Ecto neural progenitor cell (in vitro differentiated cells): Measurements from ENCODE around the gene DDIT3.
"Not testable (repeated sequence)": the region's sequence is repeated elsewhere in the genome, so short reads cannot be mapped to it uniquely, and the experiment has no call there.

Experiments used
- DNase-seq: peaks from one replicate; pipeline ENCODE4 v3.0.0-alpha.2; 2018; ENCODE audit warnings: low spot score

DDIT3 gene

GRCh38 chr12:57513266-57513665 is 7.0 kb downstream of the DDIT3 start:
- no peak for DNase-seq

- DNase-seq: no peak
Observed at GRCh38 chr12:57512665-57513064, 7.6 kb downstream of the DDIT3 start.

DNA sequence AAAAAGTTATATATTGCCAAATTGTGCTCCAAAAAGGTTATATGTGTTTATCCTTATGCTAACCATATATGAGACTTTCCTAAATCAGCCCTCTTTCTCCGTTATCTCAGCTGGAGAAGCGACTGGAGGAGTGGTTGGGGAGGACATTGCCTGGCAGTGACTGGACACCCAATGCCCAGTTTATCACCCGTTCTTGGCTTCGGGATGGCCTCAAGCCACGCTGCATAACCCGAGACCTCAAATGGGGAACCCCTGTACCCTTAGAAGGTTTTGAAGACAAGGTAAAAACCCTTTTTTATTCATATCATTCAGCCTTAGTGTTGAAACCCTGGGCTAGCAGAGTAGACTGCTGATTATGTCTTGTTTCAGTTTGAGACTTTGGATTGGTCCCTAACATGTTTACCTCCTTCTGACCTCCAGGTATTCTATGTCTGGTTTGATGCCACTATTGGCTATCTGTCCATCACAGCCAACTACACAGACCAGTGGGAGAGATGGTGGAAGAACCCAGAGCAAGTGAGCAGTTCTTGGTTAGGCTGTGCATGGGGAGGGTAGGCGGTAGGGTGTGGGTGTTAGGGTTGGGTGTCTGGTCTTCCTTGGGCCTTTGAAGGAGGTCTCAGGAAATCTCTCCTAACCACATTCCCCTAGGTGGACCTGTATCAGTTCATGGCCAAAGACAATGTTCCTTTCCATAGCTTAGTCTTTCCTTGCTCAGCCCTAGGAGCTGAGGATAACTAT is 8.6 kb downstream of the DDIT3 start:
- DNase-seq: no peak

DNA sequence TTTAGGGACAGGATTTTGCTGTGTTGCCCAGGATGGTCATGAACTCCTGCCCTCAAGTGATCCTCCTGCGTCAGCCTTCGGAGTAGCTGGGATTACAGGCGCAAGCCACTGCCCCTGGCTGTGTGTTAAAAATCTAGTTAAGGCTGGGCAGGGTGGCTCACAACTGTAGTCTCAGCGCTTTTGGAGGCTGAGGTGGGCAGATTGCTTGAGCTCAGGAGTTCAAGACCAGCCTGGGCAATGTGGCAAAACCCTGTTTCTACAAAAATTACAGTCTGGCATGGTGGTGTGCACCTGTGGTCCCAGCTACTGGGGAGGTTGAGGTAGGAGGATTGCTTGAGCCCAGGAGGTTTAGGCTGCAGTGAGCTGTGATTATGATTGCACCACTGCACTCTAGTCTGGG is 9.2 kb downstream of the DDIT3 start:
- no peak for DNase-seq

DNA sequence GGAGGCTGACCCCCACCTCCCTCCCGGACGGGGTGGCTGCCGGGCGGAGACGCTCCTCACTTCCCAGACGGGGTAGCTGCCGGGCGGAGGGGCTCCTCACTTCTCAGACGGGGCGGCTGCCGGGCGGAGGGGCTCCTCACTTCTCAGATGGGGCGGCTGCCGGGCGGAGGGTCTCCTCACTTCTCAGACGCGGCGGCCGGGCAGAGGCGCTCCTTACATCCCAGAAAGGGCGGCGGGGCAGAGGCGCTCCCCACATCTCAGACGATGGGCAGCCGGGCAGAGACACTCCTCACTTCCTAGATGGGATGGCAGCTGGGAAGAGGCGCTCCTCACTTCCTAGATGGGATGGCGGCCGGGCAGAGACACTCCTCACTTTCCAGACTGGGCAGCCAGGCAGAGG is 12.5 kb downstream of the DDIT3 start:
- not testable (repeated sequence) for DNase-seq

- DNase-seq: not testable (repeated sequence)
Observed at GRCh38 chr12:57506541-57506940, 13.8 kb downstream of the DDIT3 start.

- not testable (repeated sequence) for DNase-seq
Observed at GRCh38 chr12:57502311-57502969, 17.9 kb downstream of the DDIT3 start.

- no peak for DNase-seq
Observed at GRCh38 chr12:57500213-57500612, 20.1 kb downstream of the DDIT3 start.

GRCh38 chr12:57498571-57498970 is 21.7 kb downstream of the DDIT3 start:
- no peak for DNase-seq

- DNase-seq: no peak
Observed at GRCh38 chr12:57498132-57498502, 22.2 kb downstream of the DDIT3 start.

DNA sequence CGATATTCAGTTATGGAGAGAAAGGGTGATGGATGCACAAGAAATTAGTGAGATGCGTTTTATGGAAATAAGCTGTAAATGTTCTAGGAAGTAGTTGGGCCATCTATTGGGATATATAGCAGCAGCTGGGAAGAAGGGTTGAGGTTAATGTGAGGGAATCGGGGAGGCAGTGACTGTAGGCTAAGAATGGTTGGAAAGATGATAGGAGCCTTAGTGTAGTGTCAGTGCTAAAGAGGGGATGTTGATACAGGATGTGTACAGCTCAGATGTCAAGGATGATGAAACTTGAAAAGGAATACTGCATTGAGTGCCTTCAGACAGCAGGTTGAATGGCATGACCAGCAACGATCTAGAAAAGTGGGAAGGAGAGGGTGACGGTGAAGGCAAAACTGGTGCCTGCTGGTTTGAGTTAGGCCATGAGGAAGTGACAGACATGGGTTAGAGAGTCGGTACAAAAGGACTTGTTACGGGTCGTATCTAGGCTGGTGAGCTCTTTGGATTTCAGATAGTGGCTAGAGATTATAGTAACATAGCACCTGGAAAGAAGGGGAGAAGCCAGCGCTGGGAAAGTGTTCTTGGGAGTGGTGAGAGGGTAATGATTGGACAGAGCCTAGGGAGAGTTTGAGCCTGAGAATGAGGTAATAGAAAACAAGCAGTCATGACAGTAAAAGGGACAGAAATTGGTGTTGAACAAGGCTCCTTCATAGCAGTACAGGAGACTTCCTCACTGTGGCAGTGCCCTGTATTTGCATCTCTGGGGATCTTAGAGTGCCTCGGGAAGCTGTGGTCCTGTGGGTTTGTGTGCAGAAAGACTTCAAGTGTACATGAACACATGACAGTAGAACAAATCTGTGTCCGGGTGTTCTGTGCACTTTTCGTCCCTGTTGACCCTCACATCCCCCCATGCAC is 22.8 kb downstream of the DDIT3 start:
- no peak for DNase-seq

DNA sequence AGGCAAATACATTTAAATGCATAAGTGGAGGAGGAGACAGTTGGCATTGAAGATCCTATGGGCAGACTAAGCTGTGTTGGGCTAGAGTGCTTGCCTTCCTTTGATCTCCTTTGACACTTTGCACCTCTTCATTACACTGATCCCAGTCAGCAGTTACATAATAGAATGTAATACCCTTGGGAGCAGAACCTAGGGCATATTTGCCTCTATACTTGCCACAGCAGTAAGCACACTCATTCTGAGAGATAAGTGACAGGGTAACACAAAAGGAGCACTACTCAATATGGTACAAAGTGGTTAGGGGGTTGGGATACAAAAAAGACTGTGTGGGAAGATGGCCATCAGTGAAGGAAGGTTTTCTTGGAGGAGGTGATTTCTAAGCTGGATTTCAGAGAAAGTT is 23.5 kb downstream of the DDIT3 start:
- no peak for DNase-seq

GRCh38 chr12:57495051-57495701 is 25.1 kb downstream of the DDIT3 start:
- DNase-seq: not testable (repeated sequence)

GRCh38 chr12:57491393-57492280 is 28.7 kb downstream of the DDIT3 start:
- no peak for DNase-seq

DNA sequence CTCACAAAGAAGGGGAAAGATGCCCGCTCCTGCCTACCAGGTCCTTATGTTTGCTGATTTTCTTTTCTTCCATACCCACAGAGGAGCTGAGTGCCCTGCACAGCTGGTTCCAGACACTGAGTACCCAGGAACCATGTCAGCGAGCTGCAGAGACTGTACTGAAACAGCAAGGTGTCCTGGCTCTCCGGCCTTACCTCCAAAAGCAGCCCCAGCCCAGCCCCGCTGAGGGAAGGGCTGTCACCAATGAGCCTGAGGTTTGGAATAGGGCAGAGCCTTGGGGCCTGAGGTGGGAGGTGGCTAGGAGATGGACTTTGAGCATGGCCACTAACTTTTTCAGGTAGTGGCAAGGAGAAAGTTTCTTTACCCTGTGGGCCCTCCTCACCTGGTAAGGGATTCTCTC is 30.2 kb downstream of the DDIT3 start:
- DNase-seq: no peak

GRCh38 chr12:57489157-57489641 is 31.1 kb downstream of the DDIT3 start:
- no peak for DNase-seq

- DNase-seq: no peak
Observed at GRCh38 chr12:57488402-57489156, 31.7 kb downstream of the DDIT3 start.

DNA sequence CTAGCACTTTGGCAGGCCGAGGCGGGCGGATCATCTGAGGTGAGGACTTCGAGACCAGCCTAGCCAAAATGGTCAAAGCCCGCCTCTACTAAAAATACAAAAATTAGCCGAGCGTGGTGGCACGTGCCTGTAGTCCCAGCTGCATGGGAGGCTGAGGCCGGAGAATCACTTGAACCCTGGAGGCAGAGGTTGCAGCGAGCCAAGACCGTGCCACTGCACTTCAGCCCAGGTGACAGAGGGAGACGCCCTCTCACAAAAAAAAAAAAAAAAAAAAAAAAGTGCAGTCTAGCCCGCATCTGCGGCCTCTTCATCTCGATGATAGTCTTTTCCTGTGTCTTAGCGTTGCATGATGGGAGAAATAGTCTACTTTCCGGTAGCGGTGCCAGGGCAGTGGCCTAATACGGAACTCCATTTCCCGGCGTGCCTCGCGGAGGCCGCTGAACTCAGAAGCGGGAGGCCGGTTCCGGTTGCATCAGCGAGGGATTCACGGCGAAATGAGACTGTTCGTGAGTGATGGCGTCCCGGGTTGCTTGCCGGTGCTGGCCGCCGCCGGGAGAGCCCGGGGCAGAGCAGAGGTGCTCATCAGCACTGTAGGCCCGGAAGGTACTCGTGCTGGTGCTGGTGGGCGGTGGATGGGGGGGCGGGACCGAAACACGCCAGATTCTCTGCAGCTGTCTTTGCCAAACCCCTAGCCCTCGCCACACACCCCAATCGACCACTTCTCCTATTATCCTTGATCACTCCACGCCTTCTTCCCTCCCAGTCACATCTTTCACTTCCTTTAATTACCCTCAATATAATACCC is 32.5 kb downstream of the DDIT3 start, which contains the start of gene MARS1:
TSS of gene MARS1 (plus strand) at position 472 of the 805 bp plus-strand sequence. CDS start at position 495, 23 bp downstream.
- DNase-seq: peak; percentile 96

GRCh38 chr12:57487055-57487596 is 33.2 kb downstream of the DDIT3 start:
- no peak for DNase-seq
